Activated T-cell treated with anti-CD3 and anti-CD28 coated beads, Interleukin-2, amount 50 U/mL, for 72 hours (primary cell): Measurements from ENCODE around the gene RASA4. TPM values are rescaled to one million over a fixed set of nuclear protein-coding genes. Genes with fewer than 3 reads are reported as not detected.
"Not testable (repeated sequence)": the region's sequence is repeated elsewhere in the genome, so short reads cannot be mapped to it uniquely, and the experiment has no call there.

ENCODE experiments used
- ATAC-seq, 2 donors: fragments of 150-1000 bp; cut with Tn5 transposase; replicated peaks in 1 of 2; 2 replicates each; pipeline ENCODE4 v1.10.0; 2021; ENCODE audit warnings: moderate library complexity in 2 of 2, mild to moderate bottlenecking in 1 of 2
- DNase-seq, 2 donors: peaks; one replicate each; pipeline ENCODE4 v3.0.0; 2021 to 2022; ENCODE audit warnings: mixed read lengths in 1 of 2
- H3K27ac Mint-ChIP-seq: one replicate; pipeline ENCODE4 v1.8.0; 2022; ENCODE audit warnings: mild to moderate bottlenecking, moderate library complexity, mixed read lengths
- H3K27me3 Mint-ChIP-seq: one replicate; pipeline ENCODE4 v1.8.0; 2022; ENCODE audit warnings: low read depth, mixed read lengths
- H3K36me3 Mint-ChIP-seq, 2 donors: one replicate each; pipeline ENCODE4 v1.8.0; 2022; ENCODE audit warnings: mixed read lengths in 2 of 2, mild to moderate bottlenecking in 1 of 2; ENCODE audit not compliant: insufficient read depth in 2 of 2
- H3K4me1 Mint-ChIP-seq: one replicate; pipeline ENCODE4 v1.8.0; 2022; ENCODE audit warnings: low read depth, mixed read lengths
- H3K4me3 Mint-ChIP-seq, 2 donors: one replicate each; pipeline ENCODE4 v1.8.0; 2022; ENCODE audit warnings: mild to moderate bottlenecking in 2 of 2, mixed read lengths in 2 of 2, moderate library complexity in 2 of 2
- H3K9me3 Mint-ChIP-seq, 2 donors: one replicate each; pipeline ENCODE4 v1.8.0; 2022; ENCODE audit warnings: mixed read lengths in 2 of 2
- total RNA-seq, 2 donors: library from RNA; stranded (reverse); gene quantifications; one replicate each; pipeline ENCODE4 v1.2.3, GENCODE V29; 2022

Gene RASA4
- total RNA-seq, 2 donors from 2014 or later, result 52.0 to 79.2 TPM

- not testable (repeated sequence) for H3K4me1 Mint-ChIP-seq, H3K27ac Mint-ChIP-seq, H3K9me3 Mint-ChIP-seq, H3K4me3 Mint-ChIP-seq, H3K27me3 Mint-ChIP-seq, H3K36me3 Mint-ChIP-seq, DNase-seq
- peak; percentile 30 to 36 for ATAC-seq
These were observed 70.2 kb downstream of the RASA4 start for GRCh38 chr7:102546353-102546752.

DNA sequence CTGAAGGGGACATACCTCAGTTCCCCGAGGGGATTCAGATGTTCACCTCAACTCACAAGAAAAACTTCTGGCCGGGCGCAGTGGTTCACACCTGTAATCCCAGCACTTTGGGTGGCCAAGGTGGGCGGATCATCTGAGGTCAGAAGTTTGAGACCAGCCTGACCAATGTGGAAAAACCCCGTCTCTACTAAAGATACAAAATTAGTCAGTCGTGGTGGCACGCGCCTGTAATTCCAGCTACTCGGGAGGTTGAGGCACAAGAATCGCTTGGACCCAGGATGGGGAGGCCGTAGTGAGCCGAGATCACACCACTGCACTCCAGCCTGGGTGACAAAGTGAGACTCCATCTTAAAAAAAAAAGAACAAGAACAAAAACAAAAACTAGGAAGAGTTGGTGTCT lies 71.3 kb downstream of the RASA4 start:
- not testable (repeated sequence) for H3K36me3 Mint-ChIP-seq, ATAC-seq, H3K27ac Mint-ChIP-seq, H3K27me3 Mint-ChIP-seq, H3K9me3 Mint-ChIP-seq, H3K4me1 Mint-ChIP-seq, H3K4me3 Mint-ChIP-seq
- peak in 1 of 2 donors; percentile 7 for DNase-seq

GRCh38 chr7:102544372-102544771 lies 72.2 kb downstream of the RASA4 start:
- not testable (repeated sequence) for H3K4me1 Mint-ChIP-seq, H3K4me3 Mint-ChIP-seq, DNase-seq, H3K27me3 Mint-ChIP-seq, H3K36me3 Mint-ChIP-seq, ATAC-seq, H3K27ac Mint-ChIP-seq, H3K9me3 Mint-ChIP-seq

DNA sequence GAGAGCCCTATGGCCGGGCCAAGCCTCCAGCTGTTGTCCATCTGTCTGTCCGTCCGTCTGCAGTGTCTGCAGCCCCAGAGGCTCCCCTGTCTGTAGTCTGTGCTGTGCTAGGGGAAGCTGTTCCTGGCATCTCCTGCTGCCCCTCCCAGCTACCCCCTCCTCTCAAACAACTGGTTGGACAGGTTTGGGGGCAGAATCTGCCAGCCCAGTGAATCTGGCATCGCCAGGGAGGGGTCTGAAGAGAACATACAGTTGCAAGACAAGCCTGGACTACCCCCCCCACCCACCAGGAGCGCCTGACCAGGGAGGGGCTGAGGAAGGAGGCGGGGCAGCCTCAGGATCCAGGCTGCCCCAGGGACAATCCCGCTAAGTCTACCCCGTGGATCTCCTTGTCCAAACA lies 73.0 kb downstream of the RASA4 start, which contains the start of gene UPK3BL2:
Gene UPK3BL2 (minus strand): TSS at position 101 of the 400 bp plus-strand sequence. CDS start 60 bp downstream, at position 41.
- not testable (repeated sequence) for H3K27me3 Mint-ChIP-seq, DNase-seq, H3K27ac Mint-ChIP-seq, H3K9me3 Mint-ChIP-seq, H3K4me3 Mint-ChIP-seq, ATAC-seq, H3K36me3 Mint-ChIP-seq, H3K4me1 Mint-ChIP-seq

- not testable (repeated sequence) for H3K4me1 Mint-ChIP-seq, ATAC-seq, DNase-seq, H3K4me3 Mint-ChIP-seq, H3K27me3 Mint-ChIP-seq, H3K27ac Mint-ChIP-seq, H3K36me3 Mint-ChIP-seq, H3K9me3 Mint-ChIP-seq
These were observed 73.8 kb downstream of the RASA4 start for GRCh38 chr7:102542771-102543170.

DNA sequence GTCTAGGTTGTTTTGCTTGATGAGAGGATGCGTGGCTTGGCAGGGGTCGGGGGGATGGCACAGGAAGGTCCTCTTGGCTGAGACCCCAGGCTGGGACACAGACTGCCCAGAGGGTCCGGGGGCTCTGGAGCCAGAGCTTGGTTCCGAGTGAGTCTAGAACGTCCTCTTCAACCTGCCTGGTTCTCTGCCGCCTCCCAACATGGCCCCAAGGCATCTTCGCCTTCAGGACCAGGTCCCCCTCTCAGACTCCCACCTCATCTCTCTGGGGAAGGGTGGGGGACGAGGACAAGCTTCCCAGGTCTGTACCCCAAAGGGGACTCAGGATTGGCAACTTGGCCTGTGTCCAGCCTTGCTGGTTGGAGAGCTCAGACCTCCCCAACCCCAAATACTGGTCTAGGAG lies 74.5 kb downstream of the RASA4 start:
- H3K27ac Mint-ChIP-seq, H3K36me3 Mint-ChIP-seq, ATAC-seq, H3K4me3 Mint-ChIP-seq, DNase-seq, H3K27me3 Mint-ChIP-seq, H3K9me3 Mint-ChIP-seq, H3K4me1 Mint-ChIP-seq: not testable (repeated sequence)

GRCh38 chr7:102540604-102541003 lies 76.0 kb downstream of the RASA4 start:
- H3K36me3 Mint-ChIP-seq, H3K27ac Mint-ChIP-seq, ATAC-seq, DNase-seq, H3K27me3 Mint-ChIP-seq, H3K9me3 Mint-ChIP-seq, H3K4me1 Mint-ChIP-seq, H3K4me3 Mint-ChIP-seq: not testable (repeated sequence)

DNA sequence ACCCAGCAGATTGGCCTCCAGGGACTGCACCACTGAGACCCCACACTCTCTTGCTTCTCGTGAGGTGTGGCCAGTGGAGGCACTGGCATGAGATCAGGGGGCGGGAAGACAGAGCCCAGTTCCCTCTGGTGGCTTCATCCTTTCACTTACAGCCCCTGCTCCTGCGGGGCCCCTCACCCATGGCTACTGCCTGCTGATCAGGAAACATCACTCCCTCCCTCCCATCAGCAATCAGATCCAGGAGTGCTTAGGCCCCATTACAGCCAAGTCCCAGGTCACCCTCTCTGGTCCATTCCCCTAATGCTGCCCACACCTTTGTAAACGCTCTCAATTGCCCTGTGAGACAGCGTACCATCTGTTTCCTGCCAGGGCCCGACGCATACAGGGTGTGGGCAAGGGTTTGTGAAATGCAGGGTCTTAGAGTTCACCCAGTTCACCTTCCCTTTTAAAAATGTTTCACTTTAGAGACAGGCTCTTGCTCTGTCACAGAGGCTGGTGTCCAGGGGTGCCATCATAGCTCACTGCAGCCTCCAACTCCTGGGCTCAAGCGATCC lies 81.4 kb downstream of the RASA4 start:
- H3K9me3 Mint-ChIP-seq, H3K27ac Mint-ChIP-seq, DNase-seq, H3K4me1 Mint-ChIP-seq, H3K36me3 Mint-ChIP-seq, H3K4me3 Mint-ChIP-seq, ATAC-seq, H3K27me3 Mint-ChIP-seq: not testable (repeated sequence)

- H3K9me3 Mint-ChIP-seq, H3K4me3 Mint-ChIP-seq, H3K36me3 Mint-ChIP-seq, H3K27me3 Mint-ChIP-seq, DNase-seq, H3K27ac Mint-ChIP-seq, H3K4me1 Mint-ChIP-seq, ATAC-seq: not testable (repeated sequence)
These were observed 84.4 kb downstream of the RASA4 start for GRCh38 chr7:102532127-102532526.

DNA sequence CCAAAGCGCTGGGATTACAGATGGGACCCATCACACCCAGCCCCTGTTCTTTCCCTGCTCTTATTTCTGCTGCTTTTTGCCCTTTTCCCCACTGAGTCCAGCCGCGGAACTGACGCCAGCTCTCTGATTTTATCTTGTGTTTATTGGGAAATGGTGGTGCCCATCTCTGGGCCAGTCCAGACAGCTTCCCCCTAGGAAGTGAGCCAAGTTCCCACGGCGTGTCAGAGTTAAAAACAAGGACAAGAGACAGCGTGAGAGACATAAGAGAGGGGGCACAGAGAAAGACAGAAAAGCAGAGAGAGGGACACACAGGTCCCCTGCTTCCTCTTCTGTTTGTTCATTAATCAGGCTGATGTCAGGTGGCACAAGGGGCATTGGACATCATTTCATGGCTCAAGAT lies 85.0 kb downstream of the RASA4 start:
- not testable (repeated sequence) for H3K4me3 Mint-ChIP-seq, H3K9me3 Mint-ChIP-seq, DNase-seq, H3K4me1 Mint-ChIP-seq, H3K36me3 Mint-ChIP-seq, ATAC-seq, H3K27me3 Mint-ChIP-seq, H3K27ac Mint-ChIP-seq

- DNase-seq, H3K9me3 Mint-ChIP-seq, H3K4me1 Mint-ChIP-seq, ATAC-seq, H3K27me3 Mint-ChIP-seq, H3K4me3 Mint-ChIP-seq, H3K27ac Mint-ChIP-seq, H3K36me3 Mint-ChIP-seq: not testable (repeated sequence)
These were observed 88.4 kb downstream of the RASA4 start for GRCh38 chr7:102527822-102528793.

DNA sequence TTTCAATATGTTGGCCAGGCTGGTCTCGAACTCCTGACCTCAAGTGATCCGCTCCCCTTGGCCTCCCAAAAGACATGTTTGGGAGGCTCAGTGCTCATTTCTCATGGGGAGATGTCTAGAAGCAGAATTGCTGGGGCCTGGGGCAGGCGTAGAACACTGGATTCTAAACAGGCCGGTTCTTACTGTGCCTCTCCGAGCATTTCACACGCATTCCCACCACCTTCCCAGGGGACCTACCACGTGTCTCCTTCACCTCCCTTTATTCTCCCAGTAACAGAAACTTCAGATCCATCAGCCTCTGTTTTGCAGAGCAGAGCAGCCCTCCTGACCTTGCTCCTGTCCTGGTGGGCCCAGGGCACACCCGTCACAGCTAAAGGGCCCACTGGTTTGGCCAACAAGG lies 89.4 kb downstream of the RASA4 start:
- not testable (repeated sequence) for H3K36me3 Mint-ChIP-seq, H3K4me3 Mint-ChIP-seq, ATAC-seq, H3K27me3 Mint-ChIP-seq, H3K27ac Mint-ChIP-seq, DNase-seq, H3K4me1 Mint-ChIP-seq, H3K9me3 Mint-ChIP-seq

DNA sequence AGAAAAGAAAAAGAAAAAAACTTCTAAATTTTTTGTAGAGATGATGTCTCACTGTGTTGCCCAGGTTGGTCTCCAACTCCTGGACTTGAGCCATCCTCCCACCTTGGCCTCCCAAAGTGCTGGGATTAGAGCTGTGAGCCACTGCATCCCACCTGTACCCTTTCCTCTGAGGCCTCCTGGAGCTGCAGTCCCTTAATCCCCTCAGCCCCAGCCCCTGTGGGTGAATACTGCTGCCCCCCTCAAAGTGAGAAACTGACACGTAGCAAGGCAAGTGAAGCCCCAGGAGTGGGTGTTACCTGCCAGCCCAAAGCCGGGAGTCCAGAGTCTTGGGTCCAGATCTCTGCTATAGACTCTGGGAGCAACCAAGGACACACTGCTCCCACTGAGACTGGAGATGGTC lies 91.8 kb downstream of the RASA4 start:
- H3K4me3 Mint-ChIP-seq, H3K36me3 Mint-ChIP-seq, DNase-seq, H3K9me3 Mint-ChIP-seq, H3K4me1 Mint-ChIP-seq, H3K27me3 Mint-ChIP-seq, H3K27ac Mint-ChIP-seq: not testable (repeated sequence)
- peak in 1 of 2 donors; percentile 19 for ATAC-seq
